HepG2 (cell line): ENCODE results near the gene DPEP3. TPM values are rescaled to one million over a fixed set of nuclear protein-coding genes. Genes with fewer than 3 reads are reported as not detected.
A peak's percentile ranks its signal among the peaks of the same experiment; 100 is the strongest.

ENCODE experiments used
- IKZF4 ChIP-seq: sonication (generic); formaldehyde crosslinking; IDR thresholded peaks from 2 replicates; pipeline ENCODE4 v1.5.1; 2020; ENCODE audit warnings: borderline replicate concordance, mild to moderate bottlenecking, low read depth, missing genetic modification reagents; ENCODE audit errors: not compliant biosample characterization
- MTF1 ChIP-seq: sonication (generic); formaldehyde crosslinking; IDR thresholded peaks from 2 replicates; pipeline ENCODE4 v1.5.0; 2020; ENCODE audit warnings: missing genetic modification reagents
- POLR2G ChIP-seq: fragments of 200-400 bp; formaldehyde crosslinking; IDR thresholded peaks from 2 replicates; pipeline ENCODE4 v1.6.1; 2018; ENCODE audit warnings: mild to moderate bottlenecking, low read depth, low read length, moderate library complexity
- SNAI1 ChIP-seq: sonication (generic); formaldehyde crosslinking; IDR thresholded peaks from 2 replicates; pipeline ENCODE4 v1.5.0; 2020; ENCODE audit warnings: mild to moderate bottlenecking, missing genetic modification reagents, borderline replicate concordance
- TBX2 ChIP-seq: sonication (generic); formaldehyde crosslinking; IDR thresholded peaks from 2 replicates; pipeline ENCODE4 v1.5.0; 2020; ENCODE audit warnings: missing genetic modification reagents, mild to moderate bottlenecking, borderline replicate concordance
- U2AF2 ChIP-seq: fragments of 200-400 bp; formaldehyde crosslinking; IDR thresholded peaks from 2 replicates; pipeline ENCODE4 v1.6.1; 2017; ENCODE audit warnings: low read depth, mild to moderate bottlenecking, low read length
- ZBTB7B ChIP-seq: sonication (generic); formaldehyde crosslinking; IDR thresholded peaks from 2 replicates; pipeline ENCODE4 v1.4.0; 2020; ENCODE audit warnings: missing genetic modification reagents
- ZFY ChIP-seq: sonication (generic); formaldehyde crosslinking; IDR thresholded peaks from 2 replicates; pipeline ENCODE4 v1.4.0; 2020; ENCODE audit warnings: missing genetic modification reagents
- ZNF432 ChIP-seq: sonication (generic); formaldehyde crosslinking; IDR thresholded peaks from 2 replicates; pipeline ENCODE4 v1.5.0; 2020; ENCODE audit warnings: missing genetic modification reagents, mild to moderate bottlenecking, borderline replicate concordance
- ZNF598 ChIP-seq: sonication (generic); formaldehyde crosslinking; IDR thresholded peaks from 2 replicates; pipeline ENCODE4 v1.5.1; 2020; ENCODE audit warnings: mild to moderate bottlenecking, missing genetic modification reagents, borderline replicate concordance
- polyA plus RNA-seq, 8 experiments: library from polyadenylated mRNA; depleted of rRNA in 3 of 8; stranded (reverse) in 7 of 8; unstranded in 1 of 8; fragments of >200 nt; fragmentation: Illumina TruSeq in 4 of 8; extraction: Trizol in 4 of 8; gene quantifications; 2 replicates each; pipeline versions ENCODE4 v1.2.1 to v1.2.3, GENCODE V29; 2011 to 2016; ENCODE audit warnings: low read depth in 4 of 8, missing spikeins in 1 of 8, mixed read lengths in 1 of 8; ENCODE audit not compliant: insufficient read depth in 1 of 8
- total RNA-seq, 5 experiments: library from RNA; depleted of rRNA; stranded (reverse); fragments of >200 nt; fragmentation: Illumina TruSeq; extraction: Trizol; gene quantifications; 2 replicates each; pipeline ENCODE4 v1.2.3, GENCODE V29; 2016; ENCODE audit warnings: low read depth in 1 of 5
- TF ChIP-seq, protein P1 (sequence below), 2 experiments: IDR thresholded peaks; 2 replicates each; pipeline ENCODE4 v1.6.1; 2011 to 2012; ENCODE audit warnings: low read length in 2 of 2, borderline replicate concordance in 1 of 2, low read depth in 1 of 2, mild to moderate bottlenecking in 1 of 2, moderate library complexity in 1 of 2
- TF ChIP-seq, protein P2 (sequence below): sonication (generic); formaldehyde crosslinking; conservative IDR thresholded peaks from 2 replicates; pipeline ENCODE4 v1.4.0; 2020; ENCODE audit warnings: missing genetic modification reagents
- TF ChIP-seq, protein P3 (sequence below), 2 experiments: fragments of 450-650 bp in 1 of 2; sonication (generic) in 1 of 2; formaldehyde crosslinking in 1 of 2; IDR thresholded peaks; 2 replicates each; pipeline versions ENCODE4 v1.6.1 to v1.8.0; 2016 to 2022; ENCODE audit warnings: antibody characterized with exemption in 1 of 2, mild to moderate bottlenecking in 1 of 2, missing genetic modification reagents in 1 of 2

Gene DPEP3
- total and polyA plus RNA-seq, 2 of the 13 experiments (the other 11 are each of a cell fraction or from before 2014, with no cell fraction given), result not detected

DNA sequence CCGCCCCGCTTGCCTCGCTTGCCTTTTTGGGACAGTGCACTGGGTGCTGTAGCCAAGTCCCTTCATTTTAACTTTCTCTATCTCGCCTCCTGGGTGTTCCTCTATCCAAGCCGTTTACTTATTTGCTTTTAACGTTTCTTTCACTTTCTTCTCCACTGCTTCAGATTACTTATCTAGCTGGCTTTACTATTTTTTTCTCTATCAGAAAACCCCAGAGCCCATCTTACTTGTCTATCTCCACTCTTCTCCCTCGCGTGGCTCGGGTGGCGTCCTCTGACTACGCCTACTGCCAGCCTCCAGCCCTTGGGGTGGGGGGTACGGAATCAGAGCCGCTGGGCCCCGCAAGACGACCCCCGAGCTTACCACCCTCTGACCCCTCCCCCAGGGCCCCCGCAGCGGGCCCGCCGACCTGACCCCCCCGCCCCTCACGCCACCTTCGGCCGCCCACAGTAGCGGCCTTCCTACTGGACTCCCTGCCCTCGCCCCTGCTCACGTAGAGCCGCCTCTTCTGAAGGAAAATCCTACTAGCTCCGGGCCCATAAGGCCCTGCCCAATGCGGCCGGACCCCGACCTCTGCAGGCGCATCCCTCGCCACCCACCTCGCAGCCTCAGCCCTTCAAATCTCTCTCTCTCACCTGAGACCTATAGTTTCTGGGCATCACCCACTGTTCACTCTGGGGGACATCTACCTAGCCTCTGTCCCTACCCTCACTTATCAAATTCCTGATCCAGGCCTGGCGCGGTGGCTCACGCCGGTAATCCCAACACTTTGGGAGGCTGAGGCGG lies 10.9 kb downstream of the DPEP3 start (continued):
- TF ChIP-seq, protein P1, sequence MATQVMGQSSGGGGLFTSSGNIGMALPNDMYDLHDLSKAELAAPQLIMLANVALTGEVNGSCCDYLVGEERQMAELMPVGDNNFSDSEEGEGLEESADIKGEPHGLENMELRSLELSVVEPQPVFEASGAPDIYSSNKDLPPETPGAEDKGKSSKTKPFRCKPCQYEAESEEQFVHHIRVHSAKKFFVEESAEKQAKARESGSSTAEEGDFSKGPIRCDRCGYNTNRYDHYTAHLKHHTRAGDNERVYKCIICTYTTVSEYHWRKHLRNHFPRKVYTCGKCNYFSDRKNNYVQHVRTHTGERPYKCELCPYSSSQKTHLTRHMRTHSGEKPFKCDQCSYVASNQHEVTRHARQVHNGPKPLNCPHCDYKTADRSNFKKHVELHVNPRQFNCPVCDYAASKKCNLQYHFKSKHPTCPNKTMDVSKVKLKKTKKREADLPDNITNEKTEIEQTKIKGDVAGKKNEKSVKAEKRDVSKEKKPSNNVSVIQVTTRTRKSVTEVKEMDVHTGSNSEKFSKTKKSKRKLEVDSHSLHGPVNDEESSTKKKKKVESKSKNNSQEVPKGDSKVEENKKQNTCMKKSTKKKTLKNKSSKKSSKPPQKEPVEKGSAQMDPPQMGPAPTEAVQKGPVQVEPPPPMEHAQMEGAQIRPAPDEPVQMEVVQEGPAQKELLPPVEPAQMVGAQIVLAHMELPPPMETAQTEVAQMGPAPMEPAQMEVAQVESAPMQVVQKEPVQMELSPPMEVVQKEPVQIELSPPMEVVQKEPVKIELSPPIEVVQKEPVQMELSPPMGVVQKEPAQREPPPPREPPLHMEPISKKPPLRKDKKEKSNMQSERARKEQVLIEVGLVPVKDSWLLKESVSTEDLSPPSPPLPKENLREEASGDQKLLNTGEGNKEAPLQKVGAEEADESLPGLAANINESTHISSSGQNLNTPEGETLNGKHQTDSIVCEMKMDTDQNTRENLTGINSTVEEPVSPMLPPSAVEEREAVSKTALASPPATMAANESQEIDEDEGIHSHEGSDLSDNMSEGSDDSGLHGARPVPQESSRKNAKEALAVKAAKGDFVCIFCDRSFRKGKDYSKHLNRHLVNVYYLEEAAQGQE (IDR thresholded peaks at IDR 0.05; ENCODE audit: borderline replicate concordance in 1 of 2, low read depth in 1 of 2, low read length in 2 of 2), result peak in 1 of 2 experiments; percentile 74; a peak in 1 of 4 replicates
- TF ChIP-seq ZFY (CRISPR knock-in tag) (peak; percentile 76), U2AF2 (no peak), ZBTB7B (CRISPR knock-in tag) (peak; percentile 52; the same call in 1 of the 2 replicates), MTF1 (CRISPR knock-in tag) (no peak), IKZF4 (CRISPR knock-in tag) (no peak), ZNF598 (CRISPR knock-in tag) (0 out of 2 replicates have a peak, but pooled peaks have one; percentile 56), ZNF432 (CRISPR knock-in tag) (no peak), TBX2 (peak; percentile 41; the same call in 1 of the 2 replicates), POLR2G (0 out of 2 replicates have a peak, but pooled peaks have one; percentile 44), SNAI1 (CRISPR knock-in tag) (peak; percentile 15; the same call in 1 of the 2 replicates)
- TF ChIP-seq, protein P2, sequence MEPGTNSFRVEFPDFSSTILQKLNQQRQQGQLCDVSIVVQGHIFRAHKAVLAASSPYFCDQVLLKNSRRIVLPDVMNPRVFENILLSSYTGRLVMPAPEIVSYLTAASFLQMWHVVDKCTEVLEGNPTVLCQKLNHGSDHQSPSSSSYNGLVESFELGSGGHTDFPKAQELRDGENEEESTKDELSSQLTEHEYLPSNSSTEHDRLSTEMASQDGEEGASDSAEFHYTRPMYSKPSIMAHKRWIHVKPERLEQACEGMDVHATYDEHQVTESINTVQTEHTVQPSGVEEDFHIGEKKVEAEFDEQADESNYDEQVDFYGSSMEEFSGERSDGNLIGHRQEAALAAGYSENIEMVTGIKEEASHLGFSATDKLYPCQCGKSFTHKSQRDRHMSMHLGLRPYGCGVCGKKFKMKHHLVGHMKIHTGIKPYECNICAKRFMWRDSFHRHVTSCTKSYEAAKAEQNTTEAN (CRISPR knock-in tag), result no peak
- TF ChIP-seq, protein P3, sequence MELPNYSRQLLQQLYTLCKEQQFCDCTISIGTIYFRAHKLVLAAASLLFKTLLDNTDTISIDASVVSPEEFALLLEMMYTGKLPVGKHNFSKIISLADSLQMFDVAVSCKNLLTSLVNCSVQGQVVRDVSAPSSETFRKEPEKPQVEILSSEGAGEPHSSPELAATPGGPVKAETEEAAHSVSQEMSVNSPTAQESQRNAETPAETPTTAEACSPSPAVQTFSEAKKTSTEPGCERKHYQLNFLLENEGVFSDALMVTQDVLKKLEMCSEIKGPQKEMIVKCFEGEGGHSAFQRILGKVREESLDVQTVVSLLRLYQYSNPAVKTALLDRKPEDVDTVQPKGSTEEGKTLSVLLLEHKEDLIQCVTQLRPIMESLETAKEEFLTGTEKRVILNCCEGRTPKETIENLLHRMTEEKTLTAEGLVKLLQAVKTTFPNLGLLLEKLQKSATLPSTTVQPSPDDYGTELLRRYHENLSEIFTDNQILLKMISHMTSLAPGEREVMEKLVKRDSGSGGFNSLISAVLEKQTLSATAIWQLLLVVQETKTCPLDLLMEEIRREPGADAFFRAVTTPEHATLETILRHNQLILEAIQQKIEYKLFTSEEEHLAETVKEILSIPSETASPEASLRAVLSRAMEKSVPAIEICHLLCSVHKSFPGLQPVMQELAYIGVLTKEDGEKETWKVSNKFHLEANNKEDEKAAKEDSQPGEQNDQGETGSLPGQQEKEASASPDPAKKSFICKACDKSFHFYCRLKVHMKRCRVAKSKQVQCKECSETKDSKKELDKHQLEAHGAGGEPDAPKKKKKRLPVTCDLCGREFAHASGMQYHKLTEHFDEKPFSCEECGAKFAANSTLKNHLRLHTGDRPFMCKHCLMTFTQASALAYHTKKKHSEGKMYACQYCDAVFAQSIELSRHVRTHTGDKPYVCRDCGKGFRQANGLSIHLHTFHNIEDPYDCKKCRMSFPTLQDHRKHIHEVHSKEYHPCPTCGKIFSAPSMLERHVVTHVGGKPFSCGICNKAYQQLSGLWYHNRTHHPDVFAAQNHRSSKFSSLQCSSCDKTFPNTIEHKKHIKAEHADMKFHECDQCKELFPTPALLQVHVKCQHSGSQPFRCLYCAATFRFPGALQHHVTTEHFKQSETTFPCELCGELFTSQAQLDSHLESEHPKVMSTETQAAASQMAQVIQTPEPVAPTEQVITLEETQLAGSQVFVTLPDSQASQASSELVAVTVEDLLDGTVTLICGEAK (IDR thresholded peaks at IDR 0.05), result no peak
- TF ChIP-seq, protein P3 (CRISPR knock-in tag; IDR thresholded peaks at IDR 0.05), result 0 out of 2 replicates have a peak, but pooled peaks have one; percentile 23
